Measurements from ENCODE around the gene PRKG1. TPM values are rescaled to one million over a fixed set of nuclear protein-coding genes. Genes with fewer than 3 reads are reported as not detected.

Gene PRKG1
- total and polyA plus RNA-seq, 2 of the 8 experiments (the other 6 are each of a cell fraction or from before 2014, with no cell fraction given): 4.2 to 15.2 TPM

- TF ChIP-seq CHD7 (IDR thresholded peaks at IDR 0.05; ENCODE audit: insufficient replicate concordance, low read length) (no peak), BRCA1 (IDR thresholded peaks at IDR 0.05; ENCODE audit: low read depth, low read length) (no peak), USF2 (IDR thresholded peaks at IDR 0.05; ENCODE audit: low read length) (no peak), SP2 (IDR thresholded peaks at IDR 0.05; ENCODE audit: low read length) (no peak)
Measured at GRCh38 chr10:51340366-51340765, 266.1 kb downstream of the PRKG1 start (continued).

All from H1 (cell line).